ENCODE results near the gene RPS6KA5. TPM values are rescaled to one million over a fixed set of nuclear protein-coding genes. Genes with fewer than 3 reads are reported as not detected.
A peak's percentile ranks its signal among the peaks of the same experiment; 100 is the strongest.
"Not testable (repeated sequence)": the region's sequence is repeated elsewhere in the genome, so short reads cannot be mapped to it uniquely, and the experiment has no call there.

RPS6KA5 gene
- total and polyA plus RNA-seq, 8 donors: 1.6 to 25.0 (median 8.5) TPM

DNA sequence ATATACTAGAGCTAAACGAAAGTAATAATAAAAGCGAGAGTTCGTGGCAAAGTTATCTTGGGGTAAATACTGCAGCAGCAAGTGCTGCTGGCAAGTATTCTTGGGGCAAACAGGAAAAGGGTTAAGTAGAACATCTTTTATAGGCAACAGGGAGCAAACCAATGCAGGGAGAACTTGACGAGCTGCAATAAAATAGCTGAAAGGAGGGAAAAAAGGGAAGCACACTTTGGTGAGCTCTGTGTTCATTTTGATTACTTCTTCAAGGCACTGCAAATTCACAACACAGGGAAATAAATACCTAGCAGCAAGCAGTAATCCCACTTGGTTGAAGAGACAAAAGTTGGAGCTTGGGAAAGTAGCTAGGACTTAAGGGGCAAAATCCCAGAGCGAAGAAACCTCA, 201.9 kb downstream of the RPS6KA5 start:
- Histone ChIP-seq H3K4me1 (no peaks in the 10 kb centered on the region), H3K9me3 (no peaks in the 10 kb centered on the region), H3K27ac (no peak overlapping the region), H3K4me3 (peak overlapping the region in 2 of 4 donors; percentile 1 to 10), H3K36me3 (no peaks in the 10 kb centered on the region), H3K27me3 (no peaks in the 10 kb centered on the region)
- WGBS, 5 donors: 64 to 72% (median 64%) methylated on average over 5 of the region's 5 CpGs
- TF ChIP-seq, protein P1, sequence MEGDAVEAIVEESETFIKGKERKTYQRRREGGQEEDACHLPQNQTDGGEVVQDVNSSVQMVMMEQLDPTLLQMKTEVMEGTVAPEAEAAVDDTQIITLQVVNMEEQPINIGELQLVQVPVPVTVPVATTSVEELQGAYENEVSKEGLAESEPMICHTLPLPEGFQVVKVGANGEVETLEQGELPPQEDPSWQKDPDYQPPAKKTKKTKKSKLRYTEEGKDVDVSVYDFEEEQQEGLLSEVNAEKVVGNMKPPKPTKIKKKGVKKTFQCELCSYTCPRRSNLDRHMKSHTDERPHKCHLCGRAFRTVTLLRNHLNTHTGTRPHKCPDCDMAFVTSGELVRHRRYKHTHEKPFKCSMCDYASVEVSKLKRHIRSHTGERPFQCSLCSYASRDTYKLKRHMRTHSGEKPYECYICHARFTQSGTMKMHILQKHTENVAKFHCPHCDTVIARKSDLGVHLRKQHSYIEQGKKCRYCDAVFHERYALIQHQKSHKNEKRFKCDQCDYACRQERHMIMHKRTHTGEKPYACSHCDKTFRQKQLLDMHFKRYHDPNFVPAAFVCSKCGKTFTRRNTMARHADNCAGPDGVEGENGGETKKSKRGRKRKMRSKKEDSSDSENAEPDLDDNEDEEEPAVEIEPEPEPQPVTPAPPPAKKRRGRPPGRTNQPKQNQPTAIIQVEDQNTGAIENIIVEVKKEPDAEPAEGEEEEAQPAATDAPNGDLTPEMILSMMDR (IDR thresholded peaks at IDR 0.05): no peak
- TF ChIP-seq EP300 (IDR thresholded peaks at IDR 0.05) (no peak), POLR2AphosphoS5 (IDR thresholded peaks at IDR 0.05) (no peak), POLR2A (IDR thresholded peaks at IDR 0.05) (no peak)
- no peak for DNase-seq
- intact Hi-C loops (cut with DNase I; ENCODE audit: low total_unique reads): no loop called here

DNA sequence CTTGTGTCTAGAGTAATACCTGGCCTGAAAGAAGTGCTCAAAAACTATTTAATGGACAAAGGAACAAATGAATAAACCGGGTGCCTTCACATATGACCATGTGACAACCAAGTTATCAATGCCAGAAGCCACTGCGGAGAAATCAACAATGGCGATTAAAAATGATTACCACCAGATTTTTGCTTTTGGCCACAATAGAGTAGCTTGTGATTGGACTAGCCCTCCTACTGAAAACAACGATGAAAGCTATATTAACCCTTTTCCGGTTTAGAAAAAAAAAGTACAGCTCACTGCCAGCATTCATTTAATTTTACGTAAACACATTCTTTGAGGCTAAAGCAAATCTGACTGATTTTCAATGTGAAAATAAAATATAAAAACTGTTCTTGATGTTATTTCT, 202.6 kb downstream of the RPS6KA5 start:
- intact Hi-C loops (cut with DNase I; ENCODE audit: low total_unique reads): no loop called here
- 65 to 80% (median 77%) methylated on average over 6 of the region's 6 CpGs for WGBS, 5 donors
- no peaks in the 10 kb centered on the region for H3K9me3 ChIP-seq
- H3K27me3 ChIP-seq: no peaks in the 10 kb centered on the region
- H3K27ac ChIP-seq: no peak overlapping the region
- TF ChIP-seq POLR2A (IDR thresholded peaks at IDR 0.05) (no peak), POLR2AphosphoS5 (IDR thresholded peaks at IDR 0.05) (no peak), EP300 (IDR thresholded peaks at IDR 0.05) (no peak)
- TF ChIP-seq, protein P1 (IDR thresholded peaks at IDR 0.05): no peak
- H3K4me3 ChIP-seq: peak overlapping the region in 2 of 4 donors; percentile 1 to 10
- DNase-seq: no peak
- H3K4me1 ChIP-seq: no peaks in the 10 kb centered on the region
- no peaks in the 10 kb centered on the region for H3K36me3 ChIP-seq

DNA sequence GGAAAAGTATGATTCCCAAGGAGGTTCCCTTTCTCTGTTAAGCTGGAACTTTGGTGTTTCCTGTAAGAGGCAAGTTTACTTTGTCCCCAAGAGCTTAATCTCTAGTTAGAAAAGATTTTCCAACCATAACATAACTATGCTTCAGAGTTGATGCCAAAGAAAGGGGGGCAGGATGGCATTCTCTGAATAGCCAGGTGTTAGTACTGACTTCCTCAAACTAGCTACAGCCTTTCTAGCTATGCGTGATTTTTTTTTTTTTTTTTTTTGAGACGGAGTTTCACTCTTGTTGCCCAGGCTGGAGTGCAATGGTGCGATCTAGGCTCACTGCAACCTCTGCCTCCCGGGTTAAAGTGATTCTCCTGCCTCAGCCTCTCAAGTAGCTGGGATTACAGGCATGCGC, 204.3 kb downstream of the RPS6KA5 start:
- intact Hi-C loops (cut with DNase I; ENCODE audit: low total_unique reads); H3K4me1 ChIP-seq; H3K27ac ChIP-seq; H3K36me3 ChIP-seq; H3K4me3 ChIP-seq; H3K27me3 ChIP-seq; DNase-seq; H3K9me3 ChIP-seq: not testable (repeated sequence)
- WGBS, 5 donors: 80 to 93% (median 89%) methylated on average over 5 of the region's 5 CpGs

DNA sequence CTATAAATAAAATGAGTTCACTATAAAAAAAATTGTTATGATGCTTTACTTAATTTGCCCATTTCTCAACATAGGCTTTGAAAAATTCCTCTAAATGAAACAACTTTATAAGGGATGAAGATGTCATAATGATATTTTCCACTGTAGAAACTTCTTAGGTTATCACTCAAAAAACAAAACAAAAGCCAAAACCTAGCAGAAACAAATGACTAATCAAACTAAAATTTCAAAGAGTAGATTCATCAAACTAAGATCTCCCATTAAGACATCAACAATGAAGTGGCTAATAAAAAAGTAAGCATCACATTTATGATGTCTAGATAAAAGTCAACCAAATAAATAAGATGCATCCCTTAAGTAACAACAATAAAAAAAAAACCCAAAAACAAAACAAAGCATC, 207.3 kb downstream of the RPS6KA5 start:
- Histone ChIP-seq H3K36me3 (no peaks in the 10 kb centered on the region), H3K4me3 (no peak overlapping the region), H3K4me1 (no peaks in the 10 kb centered on the region), H3K27ac (no peak overlapping the region), H3K9me3 (no peaks in the 10 kb centered on the region), H3K27me3 (no peaks in the 10 kb centered on the region)
- TF ChIP-seq, protein P1 (IDR thresholded peaks at IDR 0.05): no peak
- no peak for TF ChIP-seq EP300 (IDR thresholded peaks at IDR 0.05)
- no peak for TF ChIP-seq POLR2A (IDR thresholded peaks at IDR 0.05)
- TF ChIP-seq POLR2AphosphoS5 (IDR thresholded peaks at IDR 0.05): no peak
- intact Hi-C loops (cut with DNase I; ENCODE audit: low total_unique reads): no loop called here
- DNase-seq: no peak

DNA sequence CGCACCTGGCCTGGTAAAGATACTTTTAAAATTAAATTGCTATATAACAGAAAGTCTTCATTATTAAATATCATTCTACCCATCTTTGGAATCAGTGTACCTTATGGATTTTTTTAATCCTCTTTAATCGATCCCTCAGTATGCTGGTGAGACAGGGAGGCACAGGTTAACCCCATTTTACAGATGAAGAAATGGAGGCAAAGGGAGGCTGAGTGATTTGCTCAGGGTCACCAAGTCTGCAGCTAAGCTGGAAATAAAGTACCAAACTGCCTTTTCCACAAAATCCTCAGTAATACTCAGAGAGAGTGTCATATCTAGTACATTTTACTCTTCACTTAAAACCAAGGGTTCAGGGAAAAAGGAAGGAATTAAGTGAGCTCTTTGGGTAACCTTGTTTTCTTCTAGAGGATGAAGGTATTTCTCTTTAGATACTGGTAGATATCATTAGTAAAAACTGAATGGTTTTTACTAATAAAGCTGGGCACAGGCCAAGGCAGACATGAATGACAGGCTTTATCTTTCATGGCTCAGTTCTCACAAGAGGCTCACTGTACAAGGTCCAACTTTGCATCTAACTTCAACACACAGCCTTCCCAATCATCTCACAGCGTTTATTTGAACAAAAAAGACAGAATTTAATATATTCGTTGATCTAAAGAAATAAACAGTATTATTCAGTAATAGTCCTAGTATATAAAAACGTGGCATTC, 209.0 kb downstream of the RPS6KA5 start:
- no peaks in the 10 kb centered on the region for H3K27me3 ChIP-seq
- intact Hi-C loops (cut with DNase I; ENCODE audit: low total_unique reads): no loop called here
- H3K36me3 ChIP-seq: peaks cover 0 to 4% (median 0%) of the 10 kb centered on the region in 4 donors
- no peak for DNase-seq
- no peak overlapping the region for H3K27ac ChIP-seq
- H3K4me3 ChIP-seq: no peak overlapping the region
- H3K4me1 ChIP-seq: no peaks in the 10 kb centered on the region
- TF ChIP-seq EP300 (IDR thresholded peaks at IDR 0.05): no peak
- TF ChIP-seq POLR2A (IDR thresholded peaks at IDR 0.05): no peak
- no peak for TF ChIP-seq POLR2AphosphoS5 (IDR thresholded peaks at IDR 0.05)
- no peaks in the 10 kb centered on the region for H3K9me3 ChIP-seq
- WGBS, 5 donors: 84 to 89% (median 88%) methylated on average over 5 of the region's 5 CpGs

Data from stomach (tissue), 9 donors.